DMS53 (cell line): Measurements from ENCODE around the gene TMPRSS13.
"Not testable (repeated sequence)": the region's sequence is repeated elsewhere in the genome, so short reads cannot be mapped to it uniquely, and the experiment has no call there.

Experiments
- DNase-seq: peaks from one replicate; lab custom pipeline; 2025; lab: John Stamatoyannopoulos, UW

TMPRSS13 gene

GRCh38 chr11:117872420-117872961, 56.7 kb downstream of the TMPRSS13 start:
- DNase-seq: no peak

- no peak for DNase-seq
Measured at GRCh38 chr11:117871784-117872183, 57.4 kb downstream of the TMPRSS13 start.

- DNase-seq: no peak
Measured at GRCh38 chr11:117871160-117871559, 58.0 kb downstream of the TMPRSS13 start.

- peak; percentile 55 for DNase-seq
Measured at GRCh38 chr11:117870103-117870952, 58.9 kb downstream of the TMPRSS13 start.

GRCh38 chr11:117869604-117870003, 59.6 kb downstream of the TMPRSS13 start:
- DNase-seq: no peak

- DNase-seq: peak; percentile 74
Measured at GRCh38 chr11:117868815-117869561, 60.2 kb downstream of the TMPRSS13 start.

GRCh38 chr11:117868088-117868487, 61.1 kb downstream of the TMPRSS13 start:
- DNase-seq: no peak

- DNase-seq: no peak
Measured at GRCh38 chr11:117866526-117866925, 62.7 kb downstream of the TMPRSS13 start.

- DNase-seq: not testable (repeated sequence)
Measured at GRCh38 chr11:117865546-117865945, 63.7 kb downstream of the TMPRSS13 start.

- DNase-seq: no peak
Measured at GRCh38 chr11:117863383-117863782, 65.8 kb downstream of the TMPRSS13 start.

- no peak for DNase-seq
Measured at GRCh38 chr11:117862753-117863152, 66.4 kb downstream of the TMPRSS13 start.

GRCh38 chr11:117862019-117862725, 67.0 kb downstream of the TMPRSS13 start:
- no peak for DNase-seq

GRCh38 chr11:117861151-117862018, 67.8 kb downstream of the TMPRSS13 start:
- peak; percentile 36 for DNase-seq

GRCh38 chr11:117860139-117860538, 69.1 kb downstream of the TMPRSS13 start:
- no peak for DNase-seq

GRCh38 chr11:117859488-117860112, 69.6 kb downstream of the TMPRSS13 start:
- no peak for DNase-seq

- DNase-seq: no peak
Measured at GRCh38 chr11:117859061-117859460, 70.1 kb downstream of the TMPRSS13 start.

- DNase-seq: no peak
Measured at GRCh38 chr11:117857734-117858414, 71.3 kb downstream of the TMPRSS13 start.

- DNase-seq: no peak
Measured at GRCh38 chr11:117855912-117856651, 73.1 kb downstream of the TMPRSS13 start.

GRCh38 chr11:117855186-117855845, 73.9 kb downstream of the TMPRSS13 start:
- DNase-seq: no peak
